Keratinocyte (primary cell): Measurements from ENCODE around the gene PPP1R3C. TPM values are rescaled to one million over a fixed set of nuclear protein-coding genes. Genes with fewer than 3 reads are reported as not detected.

Experiments used
- DNase-seq: peaks from one replicate; pipeline ENCODE4 v3.0.0-alpha.2; 2011; ENCODE audit warnings: low read depth, missing footprints, low spot score
- FAIRE-seq: peaks from 2 replicates; lab custom pipeline; 2011; peaks lifted over from hg19 to GRCh38; lab: Jason Lieb, UNC
- H2AFZ ChIP-seq: 2 replicates; pipeline ENCODE4 v1.6.0; 2012; ENCODE audit warnings: low read length, control low read depth, inconsistent platforms; ENCODE audit not compliant: control insufficient read depth
- H3K27ac ChIP-seq: 2 replicates; pipeline ENCODE4 v1.5.1; 2011; ENCODE audit warnings: low read length; ENCODE audit not compliant: control insufficient read depth, insufficient read depth
- H3K27me3 ChIP-seq: 3 replicates; pipeline ENCODE4 v1.6.0; 2011; ENCODE audit warnings: low read length; ENCODE audit not compliant: control insufficient read depth, insufficient read depth; ENCODE audit errors: extremely low read depth
- H3K36me3 ChIP-seq, 2 experiments: 2 replicates in 1 of 2; 3 replicates in 1 of 2; pipeline ENCODE4 v1.5.1; 2011; ENCODE audit warnings: low read length in 2 of 2, mild to moderate bottlenecking in 1 of 2; ENCODE audit not compliant: control insufficient read depth in 2 of 2, insufficient read depth in 2 of 2; ENCODE audit errors: extremely low read depth in 1 of 2
- H3K4me1 ChIP-seq: 3 replicates; pipeline ENCODE4 v1.5.1; 2011; ENCODE audit warnings: low read length; ENCODE audit not compliant: control insufficient read depth, insufficient read depth; ENCODE audit errors: extremely low read depth
- H3K4me2 ChIP-seq: 3 replicates; pipeline ENCODE4 v1.6.0; 2011; ENCODE audit warnings: low read depth, low read length; ENCODE audit not compliant: control insufficient read depth, insufficient read depth; ENCODE audit errors: extremely low read depth
- H3K4me3 ChIP-seq, 3 experiments: fragments of 200-600 bp in 1 of 3; sonication (generic) in 1 of 3; 2 replicates in 2 of 3; 3 replicates in 1 of 3; pipeline ENCODE4 v1.5.1; 2011 to 2016; ENCODE audit warnings: low read length in 3 of 3, mild to moderate bottlenecking in 3 of 3, control low read depth in 2 of 3, inconsistent platforms in 1 of 3, low read depth in 1 of 3, mixed read lengths in 1 of 3, mixed run types in 1 of 3, moderate library complexity in 1 of 3; ENCODE audit not compliant: control insufficient read depth in 2 of 3, insufficient read depth in 2 of 3; ENCODE audit errors: extremely low read depth in 1 of 3
- H3K79me2 ChIP-seq: 2 replicates; pipeline ENCODE4 v1.6.0; 2012; ENCODE audit warnings: low read length; ENCODE audit not compliant: control insufficient read depth, insufficient read depth
- H3K9ac ChIP-seq: 3 replicates; pipeline ENCODE4 v1.6.0; 2011; ENCODE audit warnings: low read length; ENCODE audit not compliant: control insufficient read depth, insufficient read depth; ENCODE audit errors: extremely low read depth
- H3K9me1 ChIP-seq: 3 replicates; pipeline ENCODE4 v1.6.0; 2011; ENCODE audit warnings: low read length; ENCODE audit not compliant: control insufficient read depth, insufficient read depth; ENCODE audit errors: extremely low read depth
- H3K9me3 ChIP-seq: 2 replicates; pipeline ENCODE4 v1.5.1; 2012; ENCODE audit warnings: low read depth, low read length; ENCODE audit not compliant: control insufficient read depth
- H4K20me1 ChIP-seq: 3 replicates; pipeline ENCODE4 v1.6.0; 2011; ENCODE audit warnings: low read length; ENCODE audit not compliant: control insufficient read depth, insufficient read depth; ENCODE audit errors: extremely low read depth
- CTCF ChIP-seq, 3 experiments: IDR thresholded peaks in 1 of 3; conservative IDR thresholded peaks in 1 of 3; optimal IDR thresholded peaks in 1 of 3; 2 replicates in 2 of 3; 3 replicates in 1 of 3; pipeline versions ENCODE3 to v1.5.1; 2011; ENCODE audit warnings: low read length in 3 of 3, mild to moderate bottlenecking in 3 of 3, moderate library complexity in 2 of 3, control low read depth in 1 of 3, inconsistent platforms in 1 of 3; ENCODE audit not compliant: insufficient read depth in 2 of 3; ENCODE audit errors: extremely low read depth in 1 of 3
- EZH2 ChIP-seq: IDR thresholded peaks from one replicate; pipeline ENCODE4 v1.6.1; 2012; ENCODE audit warnings: inconsistent platforms, mild to moderate bottlenecking, low read length, moderate library complexity
- dilution Hi-C: fragments of 300-500 bp; cut with MboI; formaldehyde crosslinking; loops from one replicate; pipeline ENCODE4 v1.7.0; 2020; ENCODE audit warnings: low sequenced_read_pairs; ENCODE audit not compliant: extremely low pct_ligation_motif_present
- polyA plus RNA-seq, 5 experiments: library from polyadenylated mRNA; depleted of rRNA in 3 of 5; stranded (reverse) in 3 of 5; stranded (forward) in 1 of 5; unstranded in 1 of 5; fragments of >200 nt; gene quantifications; 1 replicate in 1 of 5; 2 replicates in 3 of 5; 3 replicates in 1 of 5; pipeline versions ENCODE4 v1.2.1 to v1.2.3, GENCODE V29; 2011 to 2012; ENCODE audit warnings: missing spikeins in 2 of 5, low read depth in 1 of 5, low replicate concordance in 1 of 5

The PPP1R3C gene
- polyA plus RNA-seq, 1 donor (not counting 4 experiments of a cell fraction or from before 2014, with no cell fraction given) = 7.3 TPM

DNA sequence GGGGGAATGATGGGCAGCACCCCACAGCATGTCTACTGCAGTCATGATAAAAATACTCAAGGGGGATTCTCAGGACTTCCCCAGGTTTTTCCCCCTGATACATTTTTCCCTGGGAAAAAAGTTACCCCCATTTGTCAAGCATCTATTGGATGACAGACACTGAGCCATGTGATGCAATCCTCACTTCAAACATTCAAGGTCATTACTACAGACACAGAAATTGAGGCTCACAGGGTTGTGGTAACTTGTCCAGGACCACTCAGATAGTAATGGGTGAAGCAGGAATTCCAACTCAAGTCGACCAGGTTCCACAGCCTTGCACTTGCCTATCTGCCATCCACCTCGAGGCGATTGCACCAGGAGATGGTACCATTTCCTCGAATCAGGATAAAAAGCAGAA is 31.7 kb downstream of the PPP1R3C start:
- no peak for DNase-seq
- H3K4me3 ChIP-seq = no peak overlapping the region
- peaks cover 46% of the 10 kb centered on the region for H3K4me1 ChIP-seq
- dilution Hi-C loops = no loop called here
- no peaks in the 10 kb centered on the region for H3K27me3 ChIP-seq
- no peak overlapping the region for H3K9ac ChIP-seq
- H3K36me3 ChIP-seq = no peaks in the 10 kb centered on the region
- peaks cover 2% of the 10 kb centered on the region for H3K9me3 ChIP-seq
- no peak overlapping the region for H3K4me2 ChIP-seq
- H3K27ac ChIP-seq = no peak overlapping the region
- TF ChIP-seq EZH2 (no peak), CTCF (optimal IDR thresholded peaks at IDR 0.05 in 1 of 3, IDR thresholded peaks at IDR 0.05 in 1 of 3, conservative IDR thresholded peaks at IDR 0.05 in 1 of 3; ENCODE audit: extremely low read depth in 1 of 3, insufficient read depth in 2 of 3, low read length in 3 of 3) (no peak)
- H3K9me1 ChIP-seq = no peaks in the 10 kb centered on the region
- no peaks in the 10 kb centered on the region for H4K20me1 ChIP-seq
- no peak for FAIRE-seq
- no peak overlapping the region for H2AFZ ChIP-seq
- no peaks in the 10 kb centered on the region for H3K79me2 ChIP-seq

- H3K9me3 ChIP-seq = no peaks in the 10 kb centered on the region
- no peaks in the 10 kb centered on the region for H3K27me3 ChIP-seq
- H3K4me1 ChIP-seq = peaks cover 38% of the 10 kb centered on the region
- TF ChIP-seq EZH2 = no peak
- TF ChIP-seq CTCF (optimal IDR thresholded peaks at IDR 0.05 in 1 of 3, IDR thresholded peaks at IDR 0.05 in 1 of 3, conservative IDR thresholded peaks at IDR 0.05 in 1 of 3; ENCODE audit: extremely low read depth in 1 of 3, insufficient read depth in 2 of 3, low read length in 3 of 3) = no peak
- H3K36me3 ChIP-seq = no peaks in the 10 kb centered on the region
- peak overlapping the region; percentile 40 for H3K4me2 ChIP-seq
- H2AFZ ChIP-seq = no peak overlapping the region
- no peaks in the 10 kb centered on the region for H3K79me2 ChIP-seq
- no peak overlapping the region for H3K9ac ChIP-seq
- FAIRE-seq (peak; percentile 85), DNase-seq (peak; percentile 41)
- H4K20me1 ChIP-seq = no peaks in the 10 kb centered on the region
- no peaks in the 10 kb centered on the region for H3K9me1 ChIP-seq
- H3K27ac ChIP-seq = peak overlapping the region; percentile 72
- H3K4me3 ChIP-seq = no peak overlapping the region
- dilution Hi-C loops = no loop called here
Measured at GRCh38 chr10:91598211-91598977, 34.5 kb downstream of the PPP1R3C start.
